Measurements from ENCODE around the gene GRM3.

DNA sequence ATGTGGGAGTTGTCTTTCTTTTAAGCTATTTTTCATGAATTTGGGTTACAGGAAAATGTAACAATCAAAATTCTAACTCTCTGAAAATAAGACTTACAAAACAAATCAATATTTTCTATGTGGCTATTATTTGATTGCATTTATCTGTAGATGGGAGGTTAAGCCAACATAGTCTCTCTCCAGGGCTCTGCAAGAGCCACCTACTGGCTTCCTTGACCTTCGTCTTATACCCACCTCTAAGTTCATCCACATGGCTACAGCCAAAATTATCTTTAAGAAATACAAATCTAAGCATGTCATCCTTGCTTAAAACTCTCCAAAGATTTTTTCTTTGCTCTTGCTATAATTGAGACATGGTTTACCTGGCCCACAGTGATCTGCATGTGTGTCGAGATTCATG, 14.2 kb downstream of the GRM3 start:
- TF ChIP-seq POLR2A (IDR thresholded peaks at IDR 0.05; ENCODE audit: low read depth, low read length) (no peak), EZH2 (IDR thresholded peaks at IDR 0.05; ENCODE audit: borderline replicate concordance, low read depth, low read length, severe bottlenecking) (no peak), POLR2AphosphoS5 (IDR thresholded peaks at IDR 0.05; ENCODE audit: insufficient read depth, low read depth, low read length) (no peak), JUN (IDR thresholded peaks at IDR 0.05; ENCODE audit: borderline replicate concordance, insufficient read depth, insufficient read length, low read depth) (no peak), FOS (IDR thresholded peaks at IDR 0.05; ENCODE audit: borderline replicate concordance, insufficient read depth, low read length) (no peak), MYC (IDR thresholded peaks at IDR 0.05; ENCODE audit: low read depth, low read length) (no peak)
- TF ChIP-seq, protein P1, sequence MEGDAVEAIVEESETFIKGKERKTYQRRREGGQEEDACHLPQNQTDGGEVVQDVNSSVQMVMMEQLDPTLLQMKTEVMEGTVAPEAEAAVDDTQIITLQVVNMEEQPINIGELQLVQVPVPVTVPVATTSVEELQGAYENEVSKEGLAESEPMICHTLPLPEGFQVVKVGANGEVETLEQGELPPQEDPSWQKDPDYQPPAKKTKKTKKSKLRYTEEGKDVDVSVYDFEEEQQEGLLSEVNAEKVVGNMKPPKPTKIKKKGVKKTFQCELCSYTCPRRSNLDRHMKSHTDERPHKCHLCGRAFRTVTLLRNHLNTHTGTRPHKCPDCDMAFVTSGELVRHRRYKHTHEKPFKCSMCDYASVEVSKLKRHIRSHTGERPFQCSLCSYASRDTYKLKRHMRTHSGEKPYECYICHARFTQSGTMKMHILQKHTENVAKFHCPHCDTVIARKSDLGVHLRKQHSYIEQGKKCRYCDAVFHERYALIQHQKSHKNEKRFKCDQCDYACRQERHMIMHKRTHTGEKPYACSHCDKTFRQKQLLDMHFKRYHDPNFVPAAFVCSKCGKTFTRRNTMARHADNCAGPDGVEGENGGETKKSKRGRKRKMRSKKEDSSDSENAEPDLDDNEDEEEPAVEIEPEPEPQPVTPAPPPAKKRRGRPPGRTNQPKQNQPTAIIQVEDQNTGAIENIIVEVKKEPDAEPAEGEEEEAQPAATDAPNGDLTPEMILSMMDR (IDR thresholded peaks at IDR 0.05; ENCODE audit: extremely low read depth in 1 of 2, insufficient read depth in 1 of 2, low read depth in 1 of 2, low read length in 2 of 2): no peak
